ENCODE results near the gene COG5.

COG5 gene

DNA sequence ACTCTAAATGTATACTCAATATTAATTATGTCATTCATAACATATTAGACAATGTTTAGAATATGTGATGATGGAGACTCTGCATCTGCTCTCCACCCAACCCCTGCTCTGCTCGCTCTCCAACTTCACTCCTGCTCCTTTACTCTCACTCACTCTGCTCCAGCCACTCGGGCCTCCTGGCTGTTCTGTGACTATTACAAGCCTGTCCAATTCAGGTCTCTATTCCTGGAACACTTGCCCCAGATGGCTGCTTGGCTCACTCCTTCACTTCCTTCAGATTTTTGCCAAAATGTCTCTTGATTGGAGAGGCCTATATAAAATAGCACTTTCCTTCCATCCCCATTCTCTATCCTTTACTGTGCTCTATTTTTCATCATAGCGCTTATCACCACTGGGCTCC is 310.1 kb downstream of the COG5 start:
- TF ChIP-seq POLR2AphosphoS5 (IDR thresholded peaks at IDR 0.05; ENCODE audit: low read depth, low read length) (no peak), FOXP2 (optimal IDR thresholded peaks at IDR 0.05; ENCODE audit: borderline replicate concordance, extremely low read depth, extremely low read length, insufficient read depth) (no peak), TAF1 (IDR thresholded peaks at IDR 0.05; ENCODE audit: borderline replicate concordance, insufficient read depth, low read length) (no peak), SIN3A (IDR thresholded peaks at IDR 0.05; ENCODE audit: borderline replicate concordance, insufficient read depth, low read length) (no peak)
- TF ChIP-seq, protein P1, sequence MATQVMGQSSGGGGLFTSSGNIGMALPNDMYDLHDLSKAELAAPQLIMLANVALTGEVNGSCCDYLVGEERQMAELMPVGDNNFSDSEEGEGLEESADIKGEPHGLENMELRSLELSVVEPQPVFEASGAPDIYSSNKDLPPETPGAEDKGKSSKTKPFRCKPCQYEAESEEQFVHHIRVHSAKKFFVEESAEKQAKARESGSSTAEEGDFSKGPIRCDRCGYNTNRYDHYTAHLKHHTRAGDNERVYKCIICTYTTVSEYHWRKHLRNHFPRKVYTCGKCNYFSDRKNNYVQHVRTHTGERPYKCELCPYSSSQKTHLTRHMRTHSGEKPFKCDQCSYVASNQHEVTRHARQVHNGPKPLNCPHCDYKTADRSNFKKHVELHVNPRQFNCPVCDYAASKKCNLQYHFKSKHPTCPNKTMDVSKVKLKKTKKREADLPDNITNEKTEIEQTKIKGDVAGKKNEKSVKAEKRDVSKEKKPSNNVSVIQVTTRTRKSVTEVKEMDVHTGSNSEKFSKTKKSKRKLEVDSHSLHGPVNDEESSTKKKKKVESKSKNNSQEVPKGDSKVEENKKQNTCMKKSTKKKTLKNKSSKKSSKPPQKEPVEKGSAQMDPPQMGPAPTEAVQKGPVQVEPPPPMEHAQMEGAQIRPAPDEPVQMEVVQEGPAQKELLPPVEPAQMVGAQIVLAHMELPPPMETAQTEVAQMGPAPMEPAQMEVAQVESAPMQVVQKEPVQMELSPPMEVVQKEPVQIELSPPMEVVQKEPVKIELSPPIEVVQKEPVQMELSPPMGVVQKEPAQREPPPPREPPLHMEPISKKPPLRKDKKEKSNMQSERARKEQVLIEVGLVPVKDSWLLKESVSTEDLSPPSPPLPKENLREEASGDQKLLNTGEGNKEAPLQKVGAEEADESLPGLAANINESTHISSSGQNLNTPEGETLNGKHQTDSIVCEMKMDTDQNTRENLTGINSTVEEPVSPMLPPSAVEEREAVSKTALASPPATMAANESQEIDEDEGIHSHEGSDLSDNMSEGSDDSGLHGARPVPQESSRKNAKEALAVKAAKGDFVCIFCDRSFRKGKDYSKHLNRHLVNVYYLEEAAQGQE (IDR thresholded peaks at IDR 0.05; ENCODE audit: insufficient read depth in 1 of 2, low read depth in 2 of 2, low read length in 2 of 2) = no peak

DNA sequence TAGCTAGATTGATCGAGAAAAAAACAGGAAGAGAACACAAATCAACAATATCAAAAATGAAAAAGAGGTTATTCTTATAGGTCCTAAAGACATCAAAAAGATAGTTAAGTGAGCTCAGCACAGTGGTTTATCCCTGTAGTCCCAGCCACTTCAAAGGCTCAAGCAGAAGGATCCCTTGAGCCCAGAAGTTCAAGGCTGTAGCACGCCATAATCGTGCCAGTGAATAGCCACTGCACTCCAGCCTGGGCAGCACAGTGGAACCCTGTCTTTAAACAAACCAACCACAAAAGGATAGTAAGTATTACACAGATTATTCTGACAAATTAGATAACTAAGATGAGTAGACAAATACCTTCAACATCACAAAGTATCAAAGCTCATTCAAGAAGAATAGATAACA is 311.8 kb downstream of the COG5 start:
- no peak for TF ChIP-seq FOXP2 (optimal IDR thresholded peaks at IDR 0.05; ENCODE audit: borderline replicate concordance, extremely low read depth, extremely low read length, insufficient read depth)
- TF ChIP-seq, protein P1 (IDR thresholded peaks at IDR 0.05; ENCODE audit: insufficient read depth in 1 of 2, low read depth in 2 of 2, low read length in 2 of 2) = no peak
- TF ChIP-seq SIN3A (IDR thresholded peaks at IDR 0.05; ENCODE audit: borderline replicate concordance, insufficient read depth, low read length) = no peak
- TF ChIP-seq POLR2AphosphoS5 (IDR thresholded peaks at IDR 0.05; ENCODE audit: low read depth, low read length) = no peak

DNA sequence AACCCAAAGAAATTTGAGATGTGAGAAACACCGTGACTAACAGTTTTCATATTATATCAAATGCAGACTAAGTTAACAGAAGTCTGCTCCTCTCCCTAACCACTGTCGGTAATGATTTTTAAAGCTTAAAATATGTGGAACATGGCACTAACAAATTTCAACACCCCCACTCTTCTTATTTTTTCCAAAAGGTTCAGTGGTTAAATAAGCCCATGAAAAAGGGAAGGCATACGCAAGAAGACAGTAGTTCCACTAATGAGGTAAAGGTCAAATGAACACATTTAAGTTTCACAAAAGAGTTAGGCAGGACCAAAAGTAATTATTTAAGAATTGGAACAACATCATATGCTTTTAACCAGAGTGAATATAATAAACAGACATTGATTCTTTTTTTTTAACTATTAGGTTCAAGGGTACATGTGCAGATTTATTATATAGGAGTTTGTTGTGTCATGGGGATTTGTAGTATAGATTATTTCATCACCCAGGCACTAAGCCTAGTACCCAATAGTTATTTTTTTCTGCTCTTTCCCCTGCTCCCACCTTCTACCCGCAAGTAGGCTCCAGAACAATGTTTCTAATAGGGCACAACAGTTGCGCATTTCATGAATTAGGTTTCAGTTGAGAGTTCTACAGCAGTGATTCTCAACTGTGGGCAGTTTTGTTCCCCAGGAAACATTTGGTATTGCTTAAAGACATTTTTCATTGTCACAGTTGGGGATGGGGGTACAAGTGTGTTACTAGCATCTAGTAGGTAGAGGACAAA is 315.0 kb downstream of the COG5 start:
- TF ChIP-seq SIN3A (IDR thresholded peaks at IDR 0.05; ENCODE audit: borderline replicate concordance, insufficient read depth, low read length) = no peak

DNA sequence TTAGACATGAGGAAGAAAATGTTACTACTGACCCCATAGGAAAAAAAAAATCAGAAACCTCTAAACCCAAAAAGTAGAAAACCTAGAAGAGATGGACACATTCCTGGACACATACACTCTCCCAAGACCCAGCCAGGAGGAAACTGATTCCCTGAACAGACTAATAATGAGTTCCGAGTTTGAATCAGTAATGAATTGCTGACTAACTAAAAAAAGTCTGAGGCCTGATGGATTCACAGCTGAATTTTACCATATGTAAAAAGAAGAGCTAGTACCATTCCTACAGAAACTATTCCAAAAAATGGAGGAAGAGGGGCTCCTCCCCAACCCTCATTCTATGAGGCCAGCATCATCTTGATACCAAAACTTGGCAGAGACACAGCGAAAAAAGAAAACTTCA is 319.1 kb downstream of the COG5 start:
- TF ChIP-seq SIN3A (IDR thresholded peaks at IDR 0.05; ENCODE audit: borderline replicate concordance, insufficient read depth, low read length) (no peak), FOXP2 (optimal IDR thresholded peaks at IDR 0.05; ENCODE audit: borderline replicate concordance, extremely low read depth, extremely low read length, insufficient read depth) (no peak), POLR2AphosphoS5 (IDR thresholded peaks at IDR 0.05; ENCODE audit: low read depth, low read length) (no peak), TAF1 (IDR thresholded peaks at IDR 0.05; ENCODE audit: borderline replicate concordance, insufficient read depth, low read length) (no peak)
- TF ChIP-seq, protein P1 (IDR thresholded peaks at IDR 0.05; ENCODE audit: insufficient read depth in 1 of 2, low read depth in 2 of 2, low read length in 2 of 2) = no peak

DNA sequence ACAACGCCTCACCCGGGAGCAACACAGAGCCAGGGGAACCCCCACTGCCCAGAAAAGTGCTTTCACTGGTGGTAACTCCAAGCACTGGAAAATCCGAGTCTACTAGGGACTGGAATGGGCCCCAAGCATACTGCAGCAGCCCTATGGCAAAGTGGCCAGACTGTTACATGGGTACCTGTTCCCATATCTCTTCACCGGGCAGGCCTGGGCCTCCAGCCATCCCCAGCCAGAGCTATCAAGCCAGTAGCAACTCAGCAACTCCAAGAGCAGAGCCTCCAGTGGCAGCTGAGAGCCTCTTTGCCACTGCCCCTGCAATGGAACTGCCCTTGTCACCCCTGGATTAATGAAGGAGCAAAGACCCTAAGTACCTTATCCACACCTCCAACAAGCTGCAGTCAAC is 321.5 kb downstream of the COG5 start:
- TF ChIP-seq, protein P1 (IDR thresholded peaks at IDR 0.05; ENCODE audit: insufficient read depth in 1 of 2, low read depth in 2 of 2, low read length in 2 of 2) = no peak
- TF ChIP-seq FOXP2 (optimal IDR thresholded peaks at IDR 0.05; ENCODE audit: borderline replicate concordance, extremely low read depth, extremely low read length, insufficient read depth) = no peak
- no peak for TF ChIP-seq TAF1 (IDR thresholded peaks at IDR 0.05; ENCODE audit: borderline replicate concordance, insufficient read depth, low read length)
- TF ChIP-seq POLR2AphosphoS5 (IDR thresholded peaks at IDR 0.05; ENCODE audit: low read depth, low read length) = no peak
- no peak for TF ChIP-seq SIN3A (IDR thresholded peaks at IDR 0.05; ENCODE audit: borderline replicate concordance, insufficient read depth, low read length)

All from PFSK-1 (cell line).